ENCODE measurements around the gene CD101. TPM values are rescaled to one million over a fixed set of nuclear protein-coding genes. Genes with fewer than 3 reads are reported as not detected.

CD101 gene
- total RNA-seq, 1 experiment from 2014 or later = 1.8 TPM

DNA sequence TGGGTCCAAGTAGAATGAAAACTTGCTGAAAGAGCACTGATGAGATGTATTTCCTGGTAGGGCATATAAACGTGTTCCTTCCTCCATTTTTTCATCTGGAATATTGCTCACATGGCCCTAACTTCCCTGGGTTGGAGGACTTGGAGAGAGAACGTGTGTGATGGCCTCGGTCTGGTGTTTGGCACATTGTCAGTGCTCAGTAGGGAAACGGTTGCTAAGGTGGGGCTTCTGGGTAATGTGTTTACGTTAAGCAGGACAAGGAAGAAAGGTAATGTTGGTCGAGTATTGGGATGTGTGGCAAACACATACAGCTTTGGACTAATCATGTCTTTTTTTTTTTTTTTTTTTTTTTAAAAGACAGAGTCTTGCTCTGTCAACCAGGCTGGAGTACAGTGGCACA lies 64.8 kb downstream of the CD101 start:
- Histone ChIP-seq H3K27me3 (ENCODE audit: insufficient read depth, low read length) (no peaks in the 10 kb centered on the region), H3K23ac (ENCODE audit: insufficient read length, low read depth, low read length) (no peak overlapping the region), H4K20me1 (ENCODE audit: control insufficient read depth, insufficient read depth, insufficient read length) (no peaks in the 10 kb centered on the region), H3K4me2 (ENCODE audit: insufficient read depth, insufficient read length, low read length) (no peak overlapping the region), H3K9ac (ENCODE audit: extremely low read depth, insufficient read length, low read length) (no peak overlapping the region), H4K8ac (replicated peaks; ENCODE audit: insufficient read length, low read depth, low read length) (no peak overlapping the region), H2AK5ac (ENCODE audit: insufficient read length, low read length) (no peak overlapping the region), H2BK5ac (ENCODE audit: insufficient read length, low read length) (no peak overlapping the region), H3K4ac (ENCODE audit: low read depth, low read length) (no peak overlapping the region), H3K9me3 (ENCODE audit: control insufficient read depth, low read depth, low read length) (no peaks in the 10 kb centered on the region), H2BK15ac (ENCODE audit: low read depth, low read length) (no peak overlapping the region), H3K56ac (ENCODE audit: insufficient read length, low read depth, low read length) (no peak overlapping the region), H3T11ph (ENCODE audit: low read length) (no peak overlapping the region), H2BK120ac (ENCODE audit: low read depth, low read length, poor library complexity, severe bottlenecking) (no peak overlapping the region), H4K91ac (ENCODE audit: insufficient read length, low read depth, low read length) (no peak overlapping the region), H3K18ac (ENCODE audit: insufficient read length, low read depth, low read length) (no peak overlapping the region), H2BK20ac (ENCODE audit: low read depth, low read length, poor library complexity, severe bottlenecking) (no peak overlapping the region), H3K79me1 (ENCODE audit: insufficient read depth, low read depth, low read length, poor library complexity, severe bottlenecking) (no peaks in the 10 kb centered on the region), H3K14ac (ENCODE audit: insufficient read depth, low read length) (no peak overlapping the region), H3K79me2 (ENCODE audit: insufficient read depth, low read length) (peaks cover 4% of the 10 kb centered on the region; the same call in 1 of the 2 replicates), H3K23me2 (ENCODE audit: insufficient read length, low read depth, low read length, poor library complexity, severe bottlenecking) (no peaks in the 10 kb centered on the region), H3K4me1 (ENCODE audit: insufficient read depth, low read length) (no peaks in the 10 kb centered on the region), H4K5ac (ENCODE audit: insufficient read length, low read depth, low read length) (no peak overlapping the region), H2AFZ (ENCODE audit: low read length) (no peak overlapping the region), H3K27ac (ENCODE audit: insufficient read length, low read depth, low read length) (no peak overlapping the region), H2BK12ac (ENCODE audit: insufficient read length, low read depth, low read length) (no peak overlapping the region)
- H3K4me3 Mint-ChIP-seq = no peak overlapping the region
- no peaks in the 10 kb centered on the region for H3K9me3 Mint-ChIP-seq
- no peaks in the 10 kb centered on the region for H3K27me3 Mint-ChIP-seq (ENCODE audit: low read depth)
- no CpG with 5 or more reads among the region's 6 CpGs for WGBS (ENCODE audit: extremely low coverage, insufficient read length, low lambda C conversion rate)
- no peak overlapping the region; a peak in 1 of 7 replicates for H3K27ac Mint-ChIP-seq
- H3K36me3 Mint-ChIP-seq (ENCODE audit: insufficient read depth in 1 of 3, low read depth in 3 of 3) = peaks cover 20 to 57% (median 41%) of the 10 kb centered on the region in 3 experiments; a peak in 6 of 7 replicates
- H3K4me1 Mint-ChIP-seq = peaks cover 1% of the 10 kb centered on the region in 2 experiments; a peak in 3 of 4 replicates
- DNase-seq = no peak
- TF ChIP-seq, protein P1, sequence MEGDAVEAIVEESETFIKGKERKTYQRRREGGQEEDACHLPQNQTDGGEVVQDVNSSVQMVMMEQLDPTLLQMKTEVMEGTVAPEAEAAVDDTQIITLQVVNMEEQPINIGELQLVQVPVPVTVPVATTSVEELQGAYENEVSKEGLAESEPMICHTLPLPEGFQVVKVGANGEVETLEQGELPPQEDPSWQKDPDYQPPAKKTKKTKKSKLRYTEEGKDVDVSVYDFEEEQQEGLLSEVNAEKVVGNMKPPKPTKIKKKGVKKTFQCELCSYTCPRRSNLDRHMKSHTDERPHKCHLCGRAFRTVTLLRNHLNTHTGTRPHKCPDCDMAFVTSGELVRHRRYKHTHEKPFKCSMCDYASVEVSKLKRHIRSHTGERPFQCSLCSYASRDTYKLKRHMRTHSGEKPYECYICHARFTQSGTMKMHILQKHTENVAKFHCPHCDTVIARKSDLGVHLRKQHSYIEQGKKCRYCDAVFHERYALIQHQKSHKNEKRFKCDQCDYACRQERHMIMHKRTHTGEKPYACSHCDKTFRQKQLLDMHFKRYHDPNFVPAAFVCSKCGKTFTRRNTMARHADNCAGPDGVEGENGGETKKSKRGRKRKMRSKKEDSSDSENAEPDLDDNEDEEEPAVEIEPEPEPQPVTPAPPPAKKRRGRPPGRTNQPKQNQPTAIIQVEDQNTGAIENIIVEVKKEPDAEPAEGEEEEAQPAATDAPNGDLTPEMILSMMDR (conservative IDR thresholded peaks at IDR 0.05) = no peak

All from H9 (cell line).